DOHH2 (cell line): ENCODE measurements around the gene MRFAP1.

Experiments used
- CTCF ChIP-seq: fragments of 200-600 bp; sonication (generic); IDR thresholded peaks from one replicate; pipeline ENCODE4 v1.5.1; 2014; ENCODE audit warnings: antibody characterized with exemption, mild to moderate bottlenecking, low read depth, low read length; ENCODE audit not compliant: poor library complexity, severe bottlenecking
- EZH2phosphoT487 ChIP-seq: fragments of 200-600 bp; sonication (generic); IDR thresholded peaks from 2 replicates; pipeline ENCODE4 v1.6.1; 2017; ENCODE audit warnings: borderline replicate concordance, mild to moderate bottlenecking, antibody characterized with exemption, low read length, moderate library complexity, mixed read lengths

- no peak for TF ChIP-seq CTCF
- no peak for TF ChIP-seq EZH2phosphoT487
These were observed 2.8 kb downstream of the MRFAP1 start for GRCh38 chr4:6643141-6643847.
